GM18909 (cell line): ENCODE results near the gene PNMT.

Experiments
- ATAC-seq: cut with Tn5 transposase; IDR thresholded peaks from one replicate; pipeline ENCODE4 v1.9.1; 2021; ENCODE audit warnings: mild to moderate bottlenecking; ENCODE audit not compliant: unreplicated experiment, poor library complexity

PNMT gene

DNA sequence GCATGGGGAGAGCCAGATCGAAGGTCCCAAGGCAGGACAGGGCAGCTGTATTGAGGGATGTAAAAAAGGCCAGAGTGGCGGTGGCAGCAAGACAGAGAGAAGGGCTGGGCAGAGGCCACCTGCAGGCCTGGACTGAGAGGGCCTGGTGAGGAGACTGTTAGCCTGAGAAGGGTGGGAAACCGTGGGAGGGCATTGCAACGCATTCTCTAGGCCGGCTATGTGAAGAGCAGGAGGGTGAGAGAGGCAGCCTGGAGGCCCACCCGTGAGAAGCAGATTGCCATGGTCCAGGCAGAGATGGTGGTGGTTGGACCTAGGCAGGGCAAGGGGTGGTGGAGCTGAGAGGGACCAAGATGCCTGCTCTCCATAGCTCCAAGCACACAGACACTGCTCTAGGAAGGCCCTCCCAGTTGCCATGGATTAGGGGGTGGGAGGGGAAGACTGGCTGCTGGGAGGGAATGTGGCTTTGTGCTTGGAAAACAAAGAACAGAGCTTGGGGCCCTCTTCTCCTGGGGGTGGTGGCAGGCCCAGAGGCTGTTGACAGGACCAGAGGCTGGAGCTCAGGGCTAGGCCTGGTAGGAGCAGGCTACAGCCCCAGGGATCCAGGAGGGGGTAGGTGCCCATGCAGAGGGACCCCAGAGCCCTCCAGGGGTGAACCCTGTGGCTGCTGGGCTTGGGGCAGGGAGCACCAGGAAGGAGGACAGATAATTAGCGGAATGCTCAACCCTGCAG lies 15.5 kb upstream of the PNMT start:
- ATAC-seq = no peak

DNA sequence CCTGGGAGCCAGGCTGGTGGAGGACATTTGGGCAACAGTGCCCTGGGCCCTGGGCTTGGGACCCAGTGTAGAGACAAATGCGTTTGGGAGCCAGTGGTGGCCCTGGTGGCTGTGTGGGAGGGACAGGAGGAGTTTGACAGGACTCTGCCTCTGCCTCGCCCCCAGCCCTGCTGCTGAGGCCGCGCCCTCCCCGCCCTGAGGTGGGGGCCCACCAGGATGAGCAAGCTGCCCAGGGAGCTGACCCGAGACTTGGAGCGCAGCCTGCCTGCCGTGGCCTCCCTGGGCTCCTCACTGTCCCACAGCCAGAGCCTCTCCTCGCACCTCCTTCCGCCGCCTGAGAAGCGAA lies 15.0 kb upstream of the PNMT start:
- no peak for ATAC-seq

DNA sequence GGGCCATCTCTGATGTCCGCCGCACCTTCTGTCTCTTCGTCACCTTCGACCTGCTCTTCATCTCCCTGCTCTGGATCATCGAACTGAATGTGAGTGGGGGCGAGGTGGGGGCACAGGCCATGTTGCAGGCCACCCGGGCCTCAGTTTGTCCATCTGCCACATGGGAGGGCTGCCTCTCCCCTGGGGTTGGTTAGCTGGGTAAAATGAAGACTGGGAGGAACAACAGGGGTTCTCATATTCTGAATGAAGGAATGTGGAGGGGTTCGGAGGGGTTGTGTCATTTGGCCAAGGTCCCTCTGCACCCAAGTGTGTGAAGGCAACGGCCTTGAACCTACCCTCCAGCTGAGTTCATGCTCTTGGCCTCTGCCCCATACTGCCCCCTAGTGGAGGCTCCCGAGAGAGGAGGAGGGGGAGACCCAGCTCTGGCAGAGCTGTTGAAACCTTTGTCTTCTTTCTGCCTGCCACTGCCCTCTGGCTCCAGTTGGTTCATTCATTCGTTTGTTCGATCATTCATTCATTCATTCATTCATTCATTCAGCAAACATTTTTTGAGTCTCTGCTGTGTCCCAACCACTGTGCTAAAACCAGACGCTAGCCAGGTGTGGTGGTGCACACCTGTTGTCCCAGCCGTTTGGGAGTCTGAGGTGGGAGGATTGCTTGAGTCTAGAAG lies 14.5 kb upstream of the PNMT start:
- no peak for ATAC-seq

DNA sequence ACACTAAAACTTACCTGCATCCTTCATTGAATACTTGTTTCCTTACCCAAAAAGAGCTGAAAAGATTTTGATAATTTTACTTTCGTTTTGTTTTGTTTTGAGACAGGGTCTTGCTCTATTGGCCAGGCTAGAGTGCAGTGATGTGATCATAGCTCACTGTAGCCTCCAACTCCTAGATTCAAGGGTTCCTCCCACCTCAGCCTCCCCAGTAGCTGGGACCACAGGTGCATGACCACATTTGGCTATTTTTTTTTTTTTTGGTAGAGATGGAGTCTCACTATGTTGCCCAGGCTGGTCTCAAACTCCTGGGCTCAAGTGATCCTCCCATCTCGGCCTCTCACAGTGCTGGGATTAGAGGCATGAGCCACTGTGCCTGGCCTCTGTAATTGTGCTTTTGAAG lies 13.1 kb upstream of the PNMT start:
- no peak for ATAC-seq

DNA sequence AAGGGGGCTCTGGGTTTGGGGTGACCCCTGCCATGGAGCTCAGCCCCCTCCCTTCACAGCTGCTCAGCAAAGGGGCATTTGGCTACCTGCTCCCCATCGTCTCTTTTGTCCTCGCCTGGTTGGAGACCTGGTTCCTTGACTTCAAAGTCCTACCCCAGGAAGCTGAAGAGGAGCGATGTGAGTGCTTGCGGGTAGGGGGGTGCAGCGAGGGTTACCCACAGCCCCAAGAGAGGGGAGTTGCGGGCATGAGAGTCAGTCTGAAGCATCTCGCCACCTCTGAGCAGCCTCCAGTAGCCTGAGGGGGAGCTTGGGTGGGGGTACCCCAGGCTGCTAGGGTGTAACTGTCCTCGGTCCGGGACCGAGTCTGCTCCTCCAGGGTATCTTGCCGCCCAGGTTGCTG lies 9.9 kb upstream of the PNMT start:
- no peak for ATAC-seq

DNA sequence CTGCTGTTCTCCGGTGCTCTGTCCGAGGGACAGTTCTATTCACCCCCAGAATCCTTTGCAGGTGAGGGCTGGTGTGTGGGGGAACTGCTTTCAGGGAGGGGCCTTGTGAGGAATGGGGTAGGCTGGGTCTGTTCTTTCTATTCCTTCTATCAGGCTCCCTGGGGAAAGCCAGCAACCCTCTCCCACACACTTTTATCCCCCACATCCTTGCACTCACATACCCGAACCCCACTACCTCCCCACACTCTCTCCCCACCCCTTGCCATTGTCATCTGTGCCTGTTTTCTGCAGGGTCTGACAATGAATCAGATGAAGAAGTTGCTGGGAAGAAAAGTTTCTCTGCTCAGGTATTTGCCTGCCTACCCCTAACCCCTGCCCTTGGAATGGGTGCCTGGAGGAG lies 9.5 kb upstream of the PNMT start:
- ATAC-seq = no peak

DNA sequence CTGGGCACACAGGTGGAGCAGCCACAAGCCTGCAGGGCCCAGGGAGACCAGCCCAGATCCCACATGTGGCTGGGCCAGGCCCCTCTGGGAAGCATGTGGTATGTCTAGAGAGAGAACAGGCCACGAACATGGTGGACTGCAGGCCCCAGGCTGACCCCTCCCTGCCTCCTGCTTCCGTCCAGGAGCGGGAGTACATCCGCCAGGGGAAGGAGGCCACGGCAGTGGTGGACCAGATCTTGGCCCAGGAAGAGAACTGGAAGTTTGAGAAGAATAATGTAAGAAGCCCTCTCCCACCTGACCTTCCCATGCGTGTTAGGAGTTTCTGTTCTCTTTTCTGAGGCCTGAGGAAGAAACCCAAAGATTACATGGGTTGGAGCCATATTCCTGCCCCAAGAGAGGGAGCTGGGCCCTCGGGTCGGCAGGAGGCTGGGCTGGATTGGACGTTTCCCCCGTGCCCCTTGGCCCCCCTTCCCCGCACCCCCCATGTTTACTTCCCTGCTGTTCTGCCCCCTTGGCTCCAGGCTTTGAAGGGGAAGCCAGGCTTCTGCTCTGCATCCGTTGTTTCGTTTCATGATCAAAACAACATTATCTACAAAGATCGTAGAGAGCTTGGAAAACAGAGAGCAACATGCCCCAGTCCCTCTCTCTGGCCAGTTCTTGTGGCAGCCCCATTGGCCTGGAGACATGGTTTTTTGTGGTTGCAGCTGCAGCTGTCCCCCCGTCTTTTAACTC lies 8.8 kb upstream of the PNMT start:
- ATAC-seq = no peak

DNA sequence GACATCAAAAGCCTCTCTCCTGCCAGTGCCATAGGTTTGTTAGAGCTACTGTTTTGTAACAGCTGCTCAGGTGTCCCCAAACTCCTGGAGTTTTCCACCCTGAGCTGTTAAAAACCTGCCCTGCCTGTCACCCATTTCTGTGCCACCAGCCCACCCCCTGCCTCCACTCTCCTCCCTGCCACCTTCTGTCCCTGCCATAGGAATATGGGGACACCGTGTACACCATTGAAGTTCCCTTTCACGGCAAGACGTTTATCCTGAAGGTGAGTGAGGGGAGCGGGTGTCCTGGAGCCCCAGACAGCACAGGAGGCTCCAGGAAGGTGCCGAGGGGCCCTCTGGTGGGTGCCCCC lies 8.3 kb upstream of the PNMT start:
- no peak for ATAC-seq

DNA sequence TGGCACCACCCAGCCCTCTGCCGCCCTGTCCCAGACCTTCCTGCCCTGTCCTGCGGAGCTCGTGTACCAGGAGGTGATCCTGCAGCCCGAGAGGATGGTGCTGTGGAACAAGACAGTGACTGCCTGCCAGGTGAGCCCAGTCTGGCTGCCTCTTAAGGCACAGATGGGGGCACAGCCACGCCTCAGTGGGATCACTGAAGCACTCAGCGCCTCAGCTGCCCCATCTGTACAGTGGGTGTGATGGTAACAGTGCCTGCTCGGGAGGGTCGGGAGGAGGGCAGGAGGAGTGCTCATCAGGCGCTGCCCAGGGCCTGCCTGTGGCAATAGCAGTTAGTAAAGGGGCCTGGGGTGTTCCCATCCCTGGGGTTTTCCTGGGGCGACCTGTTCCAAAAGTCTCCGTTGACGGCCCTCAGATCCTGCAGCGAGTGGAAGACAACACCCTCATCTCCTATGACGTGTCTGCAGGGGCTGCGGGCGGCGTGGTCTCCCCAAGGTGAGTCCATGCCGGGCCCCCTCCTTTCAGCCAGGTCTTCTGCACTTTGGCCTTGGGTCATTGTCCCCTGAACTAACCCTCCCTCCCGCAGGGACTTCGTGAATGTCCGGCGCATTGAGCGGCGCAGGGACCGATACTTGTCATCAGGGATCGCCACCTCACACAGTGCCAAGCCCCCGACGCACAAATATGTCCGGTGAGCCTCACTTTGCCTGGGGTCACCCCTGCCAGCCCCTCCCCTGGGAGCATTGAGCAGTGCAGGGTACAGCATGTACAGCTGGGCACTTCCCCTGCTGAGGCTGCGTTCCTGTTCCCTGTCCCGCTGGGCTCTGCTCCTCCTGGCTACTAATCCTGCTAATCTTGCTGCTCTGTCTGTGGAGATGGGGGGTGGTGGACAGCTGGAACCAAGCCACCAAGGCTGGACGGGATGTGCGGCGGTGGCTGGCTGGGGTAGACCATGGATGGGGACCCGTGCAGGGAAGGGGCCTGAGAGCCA lies 7.6 kb upstream of the PNMT start:
- ATAC-seq = no peak

DNA sequence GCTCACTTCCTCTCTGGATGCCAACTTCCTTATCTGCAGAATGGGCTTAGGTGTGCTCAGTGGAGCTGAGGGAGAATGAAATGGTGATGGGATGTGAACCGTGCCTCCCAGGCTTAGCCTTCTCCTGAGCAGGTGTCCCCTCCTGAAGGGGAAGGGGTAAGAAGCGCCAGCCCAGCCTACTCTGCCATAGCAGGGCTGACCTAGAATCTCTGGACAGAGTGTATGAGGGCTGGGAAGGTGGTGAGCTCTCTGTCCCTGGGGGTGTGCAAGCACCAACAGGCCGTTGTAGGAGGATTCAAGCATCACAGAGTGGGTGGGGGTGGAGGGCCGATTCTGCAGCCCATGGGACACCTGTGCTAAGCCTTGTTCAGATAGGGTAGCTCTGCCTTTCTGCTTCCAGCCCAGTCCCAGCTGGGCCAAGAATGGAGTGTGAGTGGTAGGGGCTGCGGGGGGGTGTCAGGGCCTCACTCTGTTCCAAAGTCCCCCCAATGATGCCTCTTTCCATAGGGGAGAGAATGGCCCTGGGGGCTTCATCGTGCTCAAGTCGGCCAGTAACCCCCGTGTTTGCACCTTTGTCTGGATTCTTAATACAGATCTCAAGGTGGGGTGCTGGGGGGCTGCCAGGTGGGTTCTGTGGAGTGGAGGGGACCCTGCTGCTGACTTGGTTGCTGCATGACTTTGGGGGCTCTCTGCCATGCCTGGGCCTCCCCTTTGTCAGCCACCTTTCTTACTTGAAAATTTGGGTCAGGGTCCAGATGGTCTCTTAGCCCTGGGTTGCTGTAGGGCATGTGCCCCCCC lies 6.3 kb upstream of the PNMT start:
- ATAC-seq = no peak

DNA sequence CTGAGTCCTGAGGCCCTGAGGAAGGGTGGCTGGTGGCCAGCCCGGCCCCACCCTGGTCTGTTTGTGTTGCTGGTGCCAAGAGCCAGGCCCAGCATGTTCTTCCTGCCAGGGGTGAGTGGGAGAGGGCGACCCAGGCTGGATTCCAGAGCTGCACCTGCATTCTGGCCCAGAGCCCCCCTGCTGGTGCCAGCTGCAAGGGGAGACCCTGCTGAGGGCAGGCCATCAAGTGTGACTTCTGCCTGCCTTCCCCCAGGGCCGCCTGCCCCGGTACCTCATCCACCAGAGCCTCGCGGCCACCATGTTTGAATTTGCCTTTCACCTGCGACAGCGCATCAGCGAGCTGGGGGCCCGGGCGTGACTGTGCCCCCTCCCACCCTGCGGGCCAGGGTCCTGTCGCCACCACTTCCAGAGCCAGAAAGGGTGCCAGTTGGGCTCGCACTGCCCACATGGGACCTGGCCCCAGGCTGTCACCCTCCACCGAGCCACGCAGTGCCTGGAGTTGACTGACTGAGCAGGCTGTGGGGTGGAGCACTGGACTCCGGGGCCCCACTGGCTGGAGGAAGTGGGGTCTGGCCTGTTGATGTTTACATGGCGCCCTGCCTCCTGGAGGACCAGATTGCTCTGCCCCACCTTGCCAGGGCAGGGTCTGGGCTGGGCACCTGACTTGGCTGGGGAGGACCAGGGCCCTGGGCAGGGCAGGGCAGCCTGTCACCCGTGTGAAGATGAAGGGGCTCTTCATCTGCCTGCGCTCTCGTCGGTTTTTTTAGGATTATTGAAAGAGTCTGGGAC lies 5.5 kb upstream of the PNMT start:
- no peak for ATAC-seq

DNA sequence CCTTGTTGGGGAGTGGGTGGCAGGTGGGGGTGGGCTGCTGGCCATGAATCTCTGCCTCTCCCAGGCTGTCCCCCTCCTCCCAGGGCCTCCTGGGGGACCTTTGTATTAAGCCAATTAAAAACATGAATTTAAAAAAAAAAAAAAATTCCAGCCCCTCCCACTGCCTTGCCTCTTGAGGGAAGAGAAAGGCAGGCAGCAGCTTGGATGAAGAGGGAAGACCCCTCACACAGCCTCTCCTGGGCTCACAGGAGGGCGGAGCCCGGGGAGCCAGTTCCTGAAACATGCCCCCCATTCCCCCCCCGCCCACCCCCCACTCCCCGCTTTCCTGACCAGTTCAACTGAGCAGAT lies 4.9 kb upstream of the PNMT start:
- ATAC-seq = no peak

DNA sequence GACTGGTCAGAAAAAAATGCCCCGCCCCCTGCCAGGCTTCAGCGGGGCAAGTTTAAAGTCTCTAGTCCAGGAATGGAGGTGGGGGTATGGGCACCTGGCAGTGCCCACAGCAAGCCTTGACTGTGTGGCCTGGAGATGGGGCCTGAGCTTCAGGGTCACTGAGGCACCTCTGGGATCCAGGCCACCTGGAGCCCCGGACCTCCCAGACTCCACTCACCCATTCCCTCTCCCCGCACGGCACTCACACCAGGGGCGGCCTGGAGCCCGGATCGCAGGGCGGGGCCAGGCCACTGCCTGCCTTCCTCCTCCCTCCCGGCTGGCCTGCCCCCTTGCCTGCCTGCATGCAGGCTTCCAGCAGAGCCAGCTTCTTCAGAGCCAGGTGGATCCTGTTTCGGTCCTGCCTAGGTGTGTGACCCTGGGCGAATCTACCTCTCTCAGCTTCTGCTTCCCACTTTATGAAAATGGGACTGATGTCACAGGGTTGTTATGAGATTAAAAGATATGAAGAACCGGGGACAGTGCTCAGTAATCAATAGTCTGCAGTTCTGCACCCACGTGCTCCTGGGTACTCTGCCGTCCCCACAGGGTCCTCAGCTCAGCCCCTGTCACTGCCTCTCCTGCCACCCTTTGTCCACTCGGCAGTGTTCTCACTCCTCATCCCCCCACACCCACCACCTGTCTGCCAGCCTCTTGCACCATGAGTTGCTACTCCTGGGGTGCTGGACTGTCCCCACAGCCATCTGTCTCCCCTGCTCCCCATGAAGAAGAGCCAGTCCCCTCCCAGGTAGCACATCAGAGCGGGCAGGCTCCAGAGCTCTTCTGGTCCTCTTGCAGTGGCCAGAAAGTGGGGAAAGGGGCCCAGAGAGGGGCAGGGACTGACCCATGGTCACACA lies 4.3 kb upstream of the PNMT start:
- ATAC-seq = no peak

DNA sequence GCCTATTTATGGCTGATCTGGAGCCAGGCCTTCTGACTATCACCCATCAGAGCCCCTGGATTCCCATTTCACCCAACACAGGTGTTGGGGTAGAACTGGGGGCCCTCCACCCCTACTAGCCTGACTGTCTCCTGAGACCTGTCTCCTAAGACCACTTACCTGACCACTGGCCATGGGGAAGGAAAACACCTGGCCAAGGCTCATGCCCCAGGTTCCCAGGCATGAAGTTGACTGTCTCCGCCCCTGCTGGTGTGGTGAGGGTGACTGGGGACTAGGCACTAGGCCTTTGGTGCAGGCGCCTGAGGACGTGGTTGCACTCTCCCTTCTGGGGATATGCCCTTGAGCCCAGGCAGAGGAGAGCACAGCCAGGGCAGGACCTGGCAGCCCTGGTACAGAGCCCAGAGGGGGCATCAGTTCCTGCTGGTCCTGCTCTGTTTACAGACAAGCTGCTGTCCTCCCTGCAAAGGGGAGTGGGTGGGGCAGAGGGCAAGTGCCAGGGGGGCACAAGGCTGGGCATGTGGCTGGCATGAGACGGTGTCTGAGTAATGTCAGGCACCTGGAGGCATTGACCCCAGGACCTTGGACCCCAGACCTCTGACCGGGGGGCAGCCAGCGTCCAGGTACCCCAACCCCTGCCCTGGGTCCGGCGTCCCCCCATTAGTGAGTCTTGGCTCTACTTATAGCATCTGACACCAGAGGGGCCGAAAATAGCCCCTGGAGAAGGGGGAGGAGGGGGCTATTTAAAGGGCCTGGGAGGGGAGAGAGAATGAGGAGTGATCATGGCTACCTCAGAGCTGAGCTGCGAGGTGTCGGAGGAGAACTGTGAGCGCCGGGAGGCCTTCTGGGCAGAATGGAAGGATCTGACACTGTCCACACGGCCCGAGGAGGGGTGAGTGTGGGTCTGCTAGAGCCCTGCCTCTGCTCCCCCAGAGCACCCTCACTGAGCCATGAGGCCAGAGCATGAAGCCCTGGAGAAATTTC lies 3.4 kb upstream of the PNMT start, which contains the start of gene TCAP:
Gene TCAP (plus strand): TSS at position 769 of the 981 bp plus-strand sequence. CDS start 11 bp downstream, at position 780.
- no peak for ATAC-seq

DNA sequence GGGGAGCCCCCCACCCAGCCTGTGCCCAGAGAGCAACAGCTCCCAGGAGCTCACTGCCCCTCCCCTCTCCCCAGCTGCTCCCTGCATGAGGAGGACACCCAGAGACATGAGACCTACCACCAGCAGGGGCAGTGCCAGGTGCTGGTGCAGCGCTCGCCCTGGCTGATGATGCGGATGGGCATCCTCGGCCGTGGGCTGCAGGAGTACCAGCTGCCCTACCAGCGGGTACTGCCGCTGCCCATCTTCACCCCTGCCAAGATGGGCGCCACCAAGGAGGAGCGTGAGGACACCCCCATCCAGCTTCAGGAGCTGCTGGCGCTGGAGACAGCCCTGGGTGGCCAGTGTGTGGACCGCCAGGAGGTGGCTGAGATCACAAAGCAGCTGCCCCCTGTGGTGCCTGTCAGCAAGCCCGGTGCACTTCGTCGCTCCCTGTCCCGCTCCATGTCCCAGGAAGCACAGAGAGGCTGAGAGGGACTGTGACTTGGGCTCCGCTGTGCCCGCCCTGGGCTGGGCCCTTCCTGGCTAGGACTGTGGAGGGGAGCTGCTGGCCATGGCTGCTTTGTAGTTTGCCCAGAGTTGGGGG lies 2.5 kb upstream of the PNMT start:
- ATAC-seq = no peak

DNA sequence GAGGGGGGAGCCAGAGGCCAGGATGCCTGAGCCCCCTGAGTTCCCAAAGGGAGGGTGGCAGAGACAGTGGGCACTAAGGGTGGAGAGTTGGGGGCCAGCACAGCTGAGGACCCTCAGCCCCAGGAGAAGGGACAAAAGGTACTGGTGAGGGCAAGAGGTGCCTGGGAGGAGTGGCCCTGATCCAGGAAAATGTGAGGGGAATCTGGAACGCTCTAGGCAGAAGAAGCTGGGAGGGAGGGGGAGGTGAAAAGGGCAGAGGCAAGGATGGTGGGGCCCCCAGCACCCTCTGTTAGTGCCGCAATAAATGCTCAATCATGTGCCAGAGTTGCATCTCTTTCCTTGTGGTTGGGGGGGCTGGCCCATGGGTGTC lies 2.0 kb upstream of the PNMT start:
- no peak for ATAC-seq
